Lung (tissue), 12 donors: ENCODE data around the gene SNX27. TPM values are rescaled to one million over a fixed set of nuclear protein-coding genes. Genes with fewer than 3 reads are reported as not detected.
"Not testable (repeated sequence)": the region's sequence is repeated elsewhere in the genome, so short reads cannot be mapped to it uniquely, and the experiment has no call there.

Experiments used
- ATAC-seq: fragments of 200-7000 bp; cut with Tn5 transposase; one replicate; pipeline ENCODE4 v1.9.1; 2020; ENCODE audit warnings: moderate number of reproducible peaks; ENCODE audit not compliant: insufficient read depth, low FRiP score
- DNase-seq, 3 donors: peaks; one replicate each; pipeline ENCODE4 v3.0.0-alpha.2; 2013 to 2017
- H3K27ac ChIP-seq, 2 donors: one replicate each; pipeline ENCODE4 v1.5.1; 2013; ENCODE audit warnings: mild to moderate bottlenecking in 2 of 2, moderate library complexity in 2 of 2, control low read depth in 1 of 2, inconsistent platforms in 1 of 2, low read depth in 1 of 2, low read length in 1 of 2
- H3K27me3 ChIP-seq, 3 donors: one replicate each; pipeline ENCODE4 v1.5.1; 2013; ENCODE audit warnings: low read length in 2 of 3; ENCODE audit not compliant: control insufficient read depth in 3 of 3, insufficient read depth in 3 of 3
- H3K36me3 ChIP-seq, 4 donors: one replicate each; pipeline ENCODE4 v1.5.1; 2013; ENCODE audit warnings: low read length in 4 of 4, mild to moderate bottlenecking in 1 of 4, moderate library complexity in 1 of 4; ENCODE audit not compliant: control insufficient read depth in 4 of 4, insufficient read depth in 4 of 4
- H3K4me1 ChIP-seq, 5 donors: one replicate each; pipeline ENCODE4 v1.5.1; 2013; ENCODE audit warnings: low read length in 5 of 5, mild to moderate bottlenecking in 2 of 5, moderate library complexity in 1 of 5; ENCODE audit not compliant: control insufficient read depth in 5 of 5, insufficient read depth in 5 of 5
- H3K4me3 ChIP-seq: one replicate; pipeline ENCODE4 v1.5.1; 2013; ENCODE audit warnings: mild to moderate bottlenecking, control low read depth, moderate library complexity
- H3K9ac ChIP-seq, 2 donors: one replicate each; pipeline ENCODE4 v1.5.1; 2013; ENCODE audit warnings: low read length in 2 of 2, control low read depth in 1 of 2; ENCODE audit not compliant: insufficient read depth in 1 of 2
- H3K9me3 ChIP-seq, 4 donors: one replicate each; pipeline ENCODE4 v1.5.1; 2013; ENCODE audit warnings: low read length in 3 of 4, mild to moderate bottlenecking in 1 of 4, moderate library complexity in 1 of 4; ENCODE audit not compliant: control insufficient read depth in 4 of 4, insufficient read depth in 3 of 4
- WGBS, 2 donors: extraction: QIAGEN DNeasy Blood & Tissue Kit; methylation state at CpG; one replicate each; pipeline ENCODE4 v1.1.7; 2013; 5-methylcytosine and 5-hydroxymethylcytosine counted together
- polyA plus RNA-seq, 2 donors: library from polyadenylated mRNA; stranded (reverse); fragments of 200-250 nt; gene quantifications; one replicate each; pipeline ENCODE4 v1.2.1, GENCODE V29; 2013
- total RNA-seq, 2 donors: library from RNA; depleted of rRNA in 1 of 2; stranded (reverse); fragments of >200 nt in 1 of 2; gene quantifications; one replicate each; pipeline ENCODE4 v1.2.1, GENCODE V29; 2014 to 2021
- TF ChIP-seq, protein P1 (sequence below): IDR thresholded peaks from 2 replicates; pipeline ENCODE4 v1.5.1; 2012; ENCODE audit warnings: mild to moderate bottlenecking; ENCODE audit errors: control extremely low read depth, extremely low read depth
- donor health status: control.
- donor health status: control.
- donor health status: Bipolar disorder and iron deficiency.
- donor health status: healthy.
- donor health status: DM: yes; HTN: yes; CAD: no.

Gene SNX27
- total and polyA plus RNA-seq, 4 donors, result 12.1 to 63.7 (median 26.5) TPM

DNA sequence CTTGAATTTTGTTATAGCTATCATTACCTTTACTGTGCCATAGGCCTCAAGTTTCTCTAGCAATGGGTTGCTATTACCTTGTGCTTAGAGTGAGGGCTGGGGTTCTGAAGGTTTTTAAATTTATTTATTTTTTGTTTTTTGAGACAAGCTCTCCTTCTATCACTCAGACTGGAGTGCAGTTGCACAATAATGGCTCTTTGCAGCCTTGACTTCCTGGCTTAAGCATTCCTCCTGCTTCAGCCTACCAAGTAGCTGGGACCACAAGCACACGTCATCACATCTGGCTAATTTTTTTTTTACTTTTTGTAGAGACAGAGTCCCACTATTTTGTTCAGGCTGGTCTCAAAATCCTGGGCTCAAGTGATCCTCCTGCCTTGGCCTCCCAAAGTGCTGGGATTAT, 41.5 kb downstream of the SNX27 start:
- H3K9ac ChIP-seq, result no peak overlapping the region
- TF ChIP-seq, protein P1, sequence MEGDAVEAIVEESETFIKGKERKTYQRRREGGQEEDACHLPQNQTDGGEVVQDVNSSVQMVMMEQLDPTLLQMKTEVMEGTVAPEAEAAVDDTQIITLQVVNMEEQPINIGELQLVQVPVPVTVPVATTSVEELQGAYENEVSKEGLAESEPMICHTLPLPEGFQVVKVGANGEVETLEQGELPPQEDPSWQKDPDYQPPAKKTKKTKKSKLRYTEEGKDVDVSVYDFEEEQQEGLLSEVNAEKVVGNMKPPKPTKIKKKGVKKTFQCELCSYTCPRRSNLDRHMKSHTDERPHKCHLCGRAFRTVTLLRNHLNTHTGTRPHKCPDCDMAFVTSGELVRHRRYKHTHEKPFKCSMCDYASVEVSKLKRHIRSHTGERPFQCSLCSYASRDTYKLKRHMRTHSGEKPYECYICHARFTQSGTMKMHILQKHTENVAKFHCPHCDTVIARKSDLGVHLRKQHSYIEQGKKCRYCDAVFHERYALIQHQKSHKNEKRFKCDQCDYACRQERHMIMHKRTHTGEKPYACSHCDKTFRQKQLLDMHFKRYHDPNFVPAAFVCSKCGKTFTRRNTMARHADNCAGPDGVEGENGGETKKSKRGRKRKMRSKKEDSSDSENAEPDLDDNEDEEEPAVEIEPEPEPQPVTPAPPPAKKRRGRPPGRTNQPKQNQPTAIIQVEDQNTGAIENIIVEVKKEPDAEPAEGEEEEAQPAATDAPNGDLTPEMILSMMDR, result no peak
- peaks cover 0 to 3% (median 0%) of the 10 kb centered on the region in 4 donors for H3K9me3 ChIP-seq
- H3K36me3 ChIP-seq, result peaks cover 0 to 11% (median 7%) of the 10 kb centered on the region in 4 donors
- DNase-seq (no peak), ATAC-seq (no peak)
- no peak overlapping the region for H3K4me3 ChIP-seq
- H3K4me1 ChIP-seq, result peaks cover 0 to 2% (median 0%) of the 10 kb centered on the region in 5 donors
- H3K27ac ChIP-seq, result no peak overlapping the region
- H3K27me3 ChIP-seq, result no peaks in the 10 kb centered on the region
- WGBS, 2 donors, result 23 to 47% methylated on average over 1 of the region's 1 CpG

DNA sequence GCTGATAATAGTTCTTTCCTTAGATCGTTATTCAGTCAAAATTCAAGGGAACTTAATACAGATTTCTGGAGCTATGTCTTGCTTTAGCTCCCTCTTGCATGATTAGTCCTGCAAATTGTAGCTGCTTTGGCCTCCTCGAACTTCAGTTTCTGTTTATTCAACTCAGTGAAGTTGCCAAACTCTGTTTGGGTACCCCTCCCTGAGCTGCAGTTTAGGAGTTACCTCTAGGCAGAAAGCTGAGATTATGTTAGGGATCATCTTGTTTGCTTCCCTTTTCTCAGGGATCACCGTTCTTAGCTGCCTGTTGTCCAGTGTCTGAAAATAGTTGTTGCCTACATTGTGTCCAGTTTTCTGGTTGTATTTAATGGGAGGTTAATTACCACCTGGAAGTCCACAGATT, 43.5 kb downstream of the SNX27 start:
- H3K4me3 ChIP-seq, result no peak overlapping the region
- no peak overlapping the region for H3K27ac ChIP-seq
- DNase-seq (no peak), ATAC-seq (no peak)
- 28 to 32% methylated on average over 3 of the region's 3 CpGs for WGBS, 2 donors
- H3K9ac ChIP-seq, result no peak overlapping the region
- TF ChIP-seq, protein P1, result no peak
- peaks cover 0 to 3% (median 0%) of the 10 kb centered on the region in 4 donors for H3K9me3 ChIP-seq
- H3K36me3 ChIP-seq, result peaks cover 4 to 13% (median 9%) of the 10 kb centered on the region in 4 donors
- H3K4me1 ChIP-seq, result peaks cover 0 to 2% (median 0%) of the 10 kb centered on the region in 5 donors
- H3K27me3 ChIP-seq, result no peaks in the 10 kb centered on the region

DNA sequence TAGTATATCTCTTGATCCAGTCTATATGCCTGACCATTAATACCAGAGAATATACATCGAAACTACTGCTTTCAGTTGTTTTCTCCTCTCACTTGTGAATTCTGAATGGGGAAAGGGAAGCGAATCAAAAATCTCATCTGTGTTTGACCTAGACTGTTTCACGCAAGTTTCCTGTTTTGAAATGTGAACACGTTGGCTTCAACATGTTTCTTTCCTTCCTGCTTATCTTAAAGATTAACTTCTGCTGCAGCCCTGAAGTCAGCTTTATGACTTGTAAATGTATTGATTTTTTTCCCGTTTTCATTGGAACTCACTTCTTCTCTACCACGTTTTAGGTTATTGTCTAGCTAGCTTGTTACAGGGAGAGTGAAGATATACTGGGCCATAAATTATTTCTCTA, 49.9 kb downstream of the SNX27 start:
- WGBS, 2 donors, result 23 to 49% methylated on average over 6 of the region's 6 CpGs
- H3K4me3 ChIP-seq, result no peak overlapping the region
- ATAC-seq (no peak), DNase-seq (peak in 1 of 3 donors; percentile 12)
- no peak overlapping the region for H3K27ac ChIP-seq
- TF ChIP-seq, protein P1, result no peak
- no peaks in the 10 kb centered on the region for H3K27me3 ChIP-seq
- H3K9me3 ChIP-seq, result peaks cover 0 to 3% (median 0%) of the 10 kb centered on the region in 4 donors
- H3K9ac ChIP-seq, result no peak overlapping the region
- H3K4me1 ChIP-seq, result peaks cover 0 to 2% (median 0%) of the 10 kb centered on the region in 5 donors
- H3K36me3 ChIP-seq, result peaks cover 2 to 14% (median 7%) of the 10 kb centered on the region in 4 donors

DNA sequence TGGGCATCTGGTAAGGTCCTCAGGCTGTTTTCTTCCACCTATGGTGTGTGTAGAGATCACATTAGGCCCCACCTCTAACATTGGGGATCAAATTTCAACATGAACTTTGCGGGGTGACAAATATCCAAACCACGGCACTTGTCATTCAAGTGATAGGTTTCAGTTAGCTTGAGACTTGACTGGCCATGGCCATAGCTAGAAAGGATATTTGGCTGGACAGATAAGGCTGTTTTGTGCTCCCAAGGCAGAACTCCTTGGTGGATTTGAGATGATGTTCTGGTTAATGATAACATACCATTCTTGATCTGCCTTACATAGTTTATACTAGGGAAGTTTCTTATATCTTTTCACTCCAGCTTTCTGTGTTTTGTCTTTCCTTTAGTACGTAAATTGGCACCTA, 56.2 kb downstream of the SNX27 start:
- Histone ChIP-seq H3K9me3 (peaks cover 0 to 4% (median 2%) of the 10 kb centered on the region in 4 donors), H3K36me3 (peaks cover 0 to 21% (median 16%) of the 10 kb centered on the region in 4 donors), H3K27ac (no peak overlapping the region), H3K4me3 (no peak overlapping the region), H3K9ac (no peak overlapping the region), H3K27me3 (no peaks in the 10 kb centered on the region), H3K4me1 (peaks cover 0 to 2% (median 0%) of the 10 kb centered on the region in 5 donors)
- TF ChIP-seq, protein P1, result no peak
- ATAC-seq, result no peak
- WGBS, 2 donors, result 81 to 91% methylated on average over 3 of the region's 3 CpGs
- DNase-seq, result no peak

DNA sequence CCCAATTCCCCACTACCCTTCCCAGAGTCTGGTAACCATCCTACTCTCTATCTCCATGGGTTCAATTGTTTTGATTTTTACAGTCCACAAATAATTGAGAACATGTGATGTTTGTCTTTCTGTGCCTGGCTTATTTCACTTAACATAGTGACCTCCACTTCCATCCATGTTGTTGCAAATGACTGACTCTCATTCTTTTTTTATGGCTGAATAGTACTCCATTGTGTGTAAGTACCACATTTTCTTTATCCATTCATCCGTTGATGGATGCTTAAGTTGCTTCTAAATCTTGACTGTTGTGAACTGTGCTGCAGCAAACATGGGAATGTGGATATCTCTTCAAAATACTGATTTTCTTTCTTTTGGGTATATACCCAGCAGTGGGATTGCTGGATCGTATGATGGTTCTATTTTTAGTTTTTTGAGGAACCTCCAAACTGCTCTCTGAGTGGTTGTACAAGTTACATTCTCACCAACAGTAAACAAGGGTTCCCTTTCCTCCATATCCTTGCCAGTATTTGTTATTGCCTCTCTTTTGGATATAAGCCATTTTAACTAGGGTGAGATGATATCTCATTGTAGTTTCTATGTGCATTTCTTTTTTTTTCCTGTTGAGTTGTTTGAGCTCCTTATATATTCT, 58.3 kb downstream of the SNX27 start:
- not testable (repeated sequence) for H3K27me3 ChIP-seq, H3K4me3 ChIP-seq, H3K9ac ChIP-seq, DNase-seq, H3K9me3 ChIP-seq, ATAC-seq, H3K4me1 ChIP-seq, H3K27ac ChIP-seq
- H3K36me3 ChIP-seq, result peaks cover 0 to 21% (median 16%) of the 10 kb centered on the region in 4 donors
- 64 to 66% methylated on average over 2 of the region's 2 CpGs for WGBS, 2 donors
